K562 (cell line): ENCODE results near the gene DDIT3. TPM values are rescaled to one million over a fixed set of nuclear protein-coding genes. Genes with fewer than 3 reads are reported as not detected.

Source experiments
- CBX2 ChIP-seq: fragments of 200-600 bp; sonication (generic); IDR thresholded peaks from one replicate; pipeline ENCODE4 v1.6.1; 2012; ENCODE audit warnings: mild to moderate bottlenecking, low read length, inconsistent platforms; ENCODE audit not compliant: insufficient read depth, poor library complexity, severe bottlenecking
- E2F8 ChIP-seq: fragments of 450-650 bp; IDR thresholded peaks from 2 replicates; pipeline ENCODE4 v1.7.1; 2018; ENCODE audit warnings: mild to moderate bottlenecking, low read depth; ENCODE audit not compliant: partially characterized antibody
- HNRNPK ChIP-seq: fragments of 200-400 bp; formaldehyde crosslinking; IDR thresholded peaks from one replicate; pipeline ENCODE4 v1.6.1; 2018; ENCODE audit warnings: mild to moderate bottlenecking, low read depth, low read length; ENCODE audit not compliant: poor library complexity, severe bottlenecking
- L3MBTL2 ChIP-seq: fragments of 450-650 bp; IDR thresholded peaks from 2 replicates; pipeline ENCODE4 v1.6.1; 2016; ENCODE audit warnings: mild to moderate bottlenecking, moderate library complexity
- MCM3 ChIP-seq: fragments of 450-650 bp; IDR thresholded peaks from 2 replicates; pipeline ENCODE4 v1.6.1; 2016
- RBM22 ChIP-seq: fragments of 200-400 bp; formaldehyde crosslinking; IDR thresholded peaks from 2 replicates; pipeline ENCODE4 v1.6.1; 2018; ENCODE audit warnings: low read length, low read depth; ENCODE audit not compliant: poor library complexity, severe bottlenecking
- REST ChIP-seq, 2 experiments: fragments of 450-650 bp; formaldehyde crosslinking in 1 of 2; IDR thresholded peaks; 2 replicates each; pipeline versions ENCODE4 v1.4.0 to v1.6.1; 2014 to 2020; ENCODE audit warnings: mild to moderate bottlenecking in 2 of 2, borderline replicate concordance in 1 of 2, low read depth in 1 of 2
- SAFB ChIP-seq: fragments of 200-400 bp; formaldehyde crosslinking; IDR thresholded peaks from 2 replicates; pipeline ENCODE4 v1.6.1; 2017; ENCODE audit warnings: low read depth, low read length, borderline replicate concordance
- TCF7 ChIP-seq: sonication (generic); IDR thresholded peaks from 2 replicates; pipeline ENCODE4 v1.6.1; 2016; ENCODE audit warnings: antibody characterized with exemption, borderline replicate concordance
- polyA plus RNA-seq, 8 experiments: library from polyadenylated mRNA; depleted of rRNA in 4 of 8; stranded (reverse) in 5 of 8; unstranded in 3 of 8; fragments of >200 nt; fragmentation: Nextera tagmentation in 2 of 8; fragmentation: Illumina TruSeq in 1 of 8; extraction: Ambion mirVana in 2 of 8; extraction: Trizol in 1 of 8; gene quantifications; 2 replicates each; pipeline versions ENCODE4 v1.2.1 to v1.2.3, GENCODE V29; 2011 to 2014; ENCODE audit warnings: inconsistent platforms in 1 of 8, missing spikeins in 1 of 8
- total RNA-seq, 7 experiments: library from RNA; depleted of rRNA in 6 of 7; stranded (reverse); fragments of >200 nt in 6 of 7; fragmentation: Illumina TruSeq in 2 of 7; extraction: Trizol in 2 of 7; gene quantifications; 2 replicates each; pipeline versions ENCODE4 v1.2.1 to v1.2.3, GENCODE V29; 2011 to 2021; ENCODE audit warnings: low replicate concordance in 1 of 7
- TF ChIP-seq, protein P1 (sequence below): sonication (generic); formaldehyde crosslinking; IDR thresholded peaks from 2 replicates; pipeline ENCODE4 v1.8.0; 2023; ENCODE audit warnings: missing genetic modification reagents, mild to moderate bottlenecking, borderline replicate concordance

DDIT3 gene
- total and polyA plus RNA-seq, 9 of the 15 experiments (the other 6 are each of a cell fraction or from before 2014, with no cell fraction given) = 59.1 to 272 (median 89.9) TPM

DNA sequence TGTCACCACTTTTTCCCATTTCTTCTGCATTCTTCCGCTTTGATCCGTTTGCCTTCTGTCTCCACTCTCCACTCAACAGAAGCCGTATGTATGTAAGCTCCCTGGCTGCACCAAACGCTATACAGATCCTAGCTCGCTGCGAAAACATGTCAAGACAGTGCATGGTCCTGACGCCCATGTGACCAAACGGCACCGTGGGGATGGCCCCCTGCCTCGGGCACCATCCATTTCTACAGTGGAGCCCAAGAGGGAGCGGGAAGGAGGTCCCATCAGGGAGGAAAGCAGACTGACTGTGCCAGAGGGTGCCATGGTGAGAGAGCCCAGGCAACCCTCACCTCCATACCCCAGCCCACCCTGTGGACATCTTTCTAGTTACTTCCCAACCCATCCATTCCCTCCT lies 52.4 kb downstream of the DDIT3 start (continued):
- TF ChIP-seq REST (IDR thresholded peaks at IDR 0.05; ENCODE audit: borderline replicate concordance) = no peak
- no peak for TF ChIP-seq REST (CRISPR knock-in tag; IDR thresholded peaks at IDR 0.05; ENCODE audit: low read depth)
- no peak for TF ChIP-seq TCF7
- no peak for TF ChIP-seq CBX2
- TF ChIP-seq, protein P1, sequence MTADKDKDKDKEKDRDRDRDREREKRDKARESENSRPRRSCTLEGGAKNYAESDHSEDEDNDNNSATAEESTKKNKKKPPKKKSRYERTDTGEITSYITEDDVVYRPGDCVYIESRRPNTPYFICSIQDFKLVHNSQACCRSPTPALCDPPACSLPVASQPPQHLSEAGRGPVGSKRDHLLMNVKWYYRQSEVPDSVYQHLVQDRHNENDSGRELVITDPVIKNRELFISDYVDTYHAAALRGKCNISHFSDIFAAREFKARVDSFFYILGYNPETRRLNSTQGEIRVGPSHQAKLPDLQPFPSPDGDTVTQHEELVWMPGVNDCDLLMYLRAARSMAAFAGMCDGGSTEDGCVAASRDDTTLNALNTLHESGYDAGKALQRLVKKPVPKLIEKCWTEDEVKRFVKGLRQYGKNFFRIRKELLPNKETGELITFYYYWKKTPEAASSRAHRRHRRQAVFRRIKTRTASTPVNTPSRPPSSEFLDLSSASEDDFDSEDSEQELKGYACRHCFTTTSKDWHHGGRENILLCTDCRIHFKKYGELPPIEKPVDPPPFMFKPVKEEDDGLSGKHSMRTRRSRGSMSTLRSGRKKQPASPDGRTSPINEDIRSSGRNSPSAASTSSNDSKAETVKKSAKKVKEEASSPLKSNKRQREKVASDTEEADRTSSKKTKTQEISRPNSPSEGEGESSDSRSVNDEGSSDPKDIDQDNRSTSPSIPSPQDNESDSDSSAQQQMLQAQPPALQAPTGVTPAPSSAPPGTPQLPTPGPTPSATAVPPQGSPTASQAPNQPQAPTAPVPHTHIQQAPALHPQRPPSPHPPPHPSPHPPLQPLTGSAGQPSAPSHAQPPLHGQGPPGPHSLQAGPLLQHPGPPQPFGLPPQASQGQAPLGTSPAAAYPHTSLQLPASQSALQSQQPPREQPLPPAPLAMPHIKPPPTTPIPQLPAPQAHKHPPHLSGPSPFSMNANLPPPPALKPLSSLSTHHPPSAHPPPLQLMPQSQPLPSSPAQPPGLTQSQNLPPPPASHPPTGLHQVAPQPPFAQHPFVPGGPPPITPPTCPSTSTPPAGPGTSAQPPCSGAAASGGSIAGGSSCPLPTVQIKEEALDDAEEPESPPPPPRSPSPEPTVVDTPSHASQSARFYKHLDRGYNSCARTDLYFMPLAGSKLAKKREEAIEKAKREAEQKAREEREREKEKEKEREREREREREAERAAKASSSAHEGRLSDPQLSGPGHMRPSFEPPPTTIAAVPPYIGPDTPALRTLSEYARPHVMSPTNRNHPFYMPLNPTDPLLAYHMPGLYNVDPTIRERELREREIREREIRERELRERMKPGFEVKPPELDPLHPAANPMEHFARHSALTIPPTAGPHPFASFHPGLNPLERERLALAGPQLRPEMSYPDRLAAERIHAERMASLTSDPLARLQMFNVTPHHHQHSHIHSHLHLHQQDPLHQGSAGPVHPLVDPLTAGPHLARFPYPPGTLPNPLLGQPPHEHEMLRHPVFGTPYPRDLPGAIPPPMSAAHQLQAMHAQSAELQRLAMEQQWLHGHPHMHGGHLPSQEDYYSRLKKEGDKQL (CRISPR knock-in tag) = no peak
- TF ChIP-seq HNRNPK = no peak
- no peak for TF ChIP-seq SAFB
- no peak for TF ChIP-seq E2F8
- TF ChIP-seq MCM3 = no peak
- no peak for TF ChIP-seq RBM22
- no peak for TF ChIP-seq L3MBTL2
